ENCODE data around the gene LRRTM2.

DNA sequence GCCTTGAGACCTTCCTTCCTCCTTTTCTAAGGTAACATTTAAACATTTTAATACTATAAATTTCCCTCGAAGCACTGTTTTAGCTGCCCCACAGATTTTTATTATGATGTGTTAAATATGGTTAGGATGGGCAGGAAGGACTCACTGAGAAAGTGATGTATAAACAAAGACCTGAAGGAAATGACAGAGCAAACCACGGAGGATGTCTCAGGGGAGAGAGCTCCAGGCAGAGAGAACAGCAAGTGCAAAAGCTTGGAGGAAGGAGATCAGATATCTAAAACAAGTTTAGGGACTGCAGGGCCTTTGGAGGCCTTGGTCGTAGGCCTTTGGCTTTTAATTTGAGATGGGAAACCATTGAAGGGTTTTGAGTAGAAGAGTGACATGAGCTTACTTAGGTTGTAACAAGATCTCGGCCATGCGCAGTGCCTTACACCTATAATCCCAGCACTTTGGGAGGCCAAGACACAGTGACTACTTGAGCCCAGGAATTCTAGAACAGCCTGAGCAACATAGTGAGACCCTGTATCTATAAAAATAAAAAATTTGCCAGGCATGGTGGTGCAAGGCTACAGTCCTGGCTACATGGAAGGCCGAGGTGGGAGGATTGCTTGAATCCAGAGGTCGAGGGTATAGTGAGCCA, 35.5 kb upstream of the LRRTM2 start:
- TF ChIP-seq, protein P1, sequence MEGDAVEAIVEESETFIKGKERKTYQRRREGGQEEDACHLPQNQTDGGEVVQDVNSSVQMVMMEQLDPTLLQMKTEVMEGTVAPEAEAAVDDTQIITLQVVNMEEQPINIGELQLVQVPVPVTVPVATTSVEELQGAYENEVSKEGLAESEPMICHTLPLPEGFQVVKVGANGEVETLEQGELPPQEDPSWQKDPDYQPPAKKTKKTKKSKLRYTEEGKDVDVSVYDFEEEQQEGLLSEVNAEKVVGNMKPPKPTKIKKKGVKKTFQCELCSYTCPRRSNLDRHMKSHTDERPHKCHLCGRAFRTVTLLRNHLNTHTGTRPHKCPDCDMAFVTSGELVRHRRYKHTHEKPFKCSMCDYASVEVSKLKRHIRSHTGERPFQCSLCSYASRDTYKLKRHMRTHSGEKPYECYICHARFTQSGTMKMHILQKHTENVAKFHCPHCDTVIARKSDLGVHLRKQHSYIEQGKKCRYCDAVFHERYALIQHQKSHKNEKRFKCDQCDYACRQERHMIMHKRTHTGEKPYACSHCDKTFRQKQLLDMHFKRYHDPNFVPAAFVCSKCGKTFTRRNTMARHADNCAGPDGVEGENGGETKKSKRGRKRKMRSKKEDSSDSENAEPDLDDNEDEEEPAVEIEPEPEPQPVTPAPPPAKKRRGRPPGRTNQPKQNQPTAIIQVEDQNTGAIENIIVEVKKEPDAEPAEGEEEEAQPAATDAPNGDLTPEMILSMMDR (IDR thresholded peaks at IDR 0.05 in 8 of 11, conservative IDR thresholded peaks at IDR 0.05 in 3 of 11): no peak
- no peak for TF ChIP-seq POLR2A (IDR thresholded peaks at IDR 0.05)
